ENCODE results near the gene CTIF.

GRCh38 chr18:48773821-48774220 is 235.0 kb downstream of the CTIF start:
- TF ChIP-seq CTCF (IDR thresholded peaks at IDR 0.05) (no peak), ZFX (IDR thresholded peaks at IDR 0.05; ENCODE audit: borderline replicate concordance) (no peak)

Measured in 22Rv1 (cell line).